HepG2 (cell line): ENCODE results near the gene ZNF343. TPM values are rescaled to one million over a fixed set of nuclear protein-coding genes. Genes with fewer than 3 reads are reported as not detected.

Experiments used
- ATAC-seq: fragments of 200-7000 bp; cut with Tn5 transposase; 3 replicates; pipeline ENCODE4 v1.9.1; 2020; ENCODE audit warnings: mild to moderate bottlenecking, moderate library complexity
- BruUV-seq: library from RNA; stranded (reverse); fragments of 400-500 nt; replicated peaks from 2 replicates; lab custom pipeline; 2021; lab: Mats Ljungman, UMichigan
- CTCF ChIA-PET: fragments of 300-600 bp; formaldehyde crosslinking; extraction: SDS; loops from one replicate; lab custom pipeline; 2021; ENCODE audit warnings: low total read pairs, inconsistent platforms, low intra/inter-chr PET ratio; lab: Yijun Ruan, JAX
- POLR2A ChIA-PET: fragments of 350-600 bp; sonication (Branson Sonifier 250); formaldehyde crosslinking; loops from one replicate; lab custom pipeline; 2020; ENCODE audit warnings: antibody characterized with exemption, inconsistent platforms; lab: Yijun Ruan, JAX
- DNase-seq: peaks from one replicate; pipeline ENCODE4 v3.0.0-alpha.2; 2015; ENCODE audit warnings: low spot score
- FAIRE-seq: peaks from 3 replicates; lab custom pipeline; 2011; peaks lifted over from hg19 to GRCh38; lab: Jason Lieb, UNC
- H2AFZ ChIP-seq: one replicate; pipeline ENCODE4 v1.6.1; 2011; ENCODE audit warnings: low read length, inconsistent platforms
- H3K27ac ChIP-seq: fragments of 300-600 bp; 3 replicates; pipeline ENCODE4 v1.8.0; 2011; ENCODE audit warnings: mixed run types, mild to moderate bottlenecking, mixed read lengths, low read length, inconsistent platforms; ENCODE audit not compliant: insufficient read depth; ENCODE audit errors: extremely low read length
- H3K27me3 ChIP-seq, 2 experiments: fragments of 200-600 bp in 1 of 2; 2 replicates in 1 of 2; 3 replicates in 1 of 2; pipeline versions ENCODE4 v1.6.0 to v1.8.0; 2011; ENCODE audit warnings: low read length in 2 of 2, mild to moderate bottlenecking in 2 of 2, moderate library complexity in 2 of 2, inconsistent platforms in 1 of 2; ENCODE audit not compliant: insufficient read depth in 2 of 2, control insufficient read depth in 1 of 2
- H3K36me3 ChIP-seq, 2 experiments: fragments of 200-600 bp in 1 of 2; replicated peaks in 1 of 2; 2 replicates in 1 of 2; 3 replicates in 1 of 2; pipeline versions ENCODE4 v1.5.1 to v1.8.0; 2011; ENCODE audit warnings: low read length in 2 of 2, inconsistent platforms in 1 of 2; ENCODE audit not compliant: insufficient read depth in 2 of 2, control insufficient read depth in 1 of 2
- H3K4me1 ChIP-seq: 2 replicates; pipeline ENCODE4 v1.5.1; 2012; ENCODE audit warnings: low read length, inconsistent platforms; ENCODE audit not compliant: insufficient read depth
- H3K4me2 ChIP-seq: 2 replicates; pipeline ENCODE4 v1.6.0; 2011; ENCODE audit warnings: low read depth, low read length, inconsistent platforms
- H3K4me3 ChIP-seq, 3 experiments: fragments of 200-600 bp in 1 of 3; sonication (generic), shearing (Covaris generic) in 1 of 3; replicated peaks in 1 of 3; 2 replicates each; pipeline ENCODE4 v1.5.1; 2011 to 2016; ENCODE audit warnings: low read length in 3 of 3, inconsistent platforms in 2 of 3, low read depth in 2 of 3, mild to moderate bottlenecking in 2 of 3, control low read depth in 1 of 3, mixed read lengths in 1 of 3; ENCODE audit not compliant: insufficient read depth in 1 of 3
- H3K79me2 ChIP-seq: one replicate; pipeline ENCODE4 v1.6.1; 2011; ENCODE audit warnings: low read length, inconsistent platforms; ENCODE audit not compliant: insufficient read depth
- H3K9ac ChIP-seq: 2 replicates; pipeline ENCODE4 v1.6.0; 2011; ENCODE audit warnings: mild to moderate bottlenecking, low read depth, low read length, inconsistent platforms; ENCODE audit not compliant: insufficient read depth
- H3K9me3 ChIP-seq: 2 replicates; pipeline ENCODE4 v1.5.1; 2012; ENCODE audit warnings: mild to moderate bottlenecking, low read length
- H4K20me1 ChIP-seq: 2 replicates; pipeline ENCODE4 v1.6.0; 2011; ENCODE audit warnings: inconsistent platforms, mild to moderate bottlenecking, low read length, moderate library complexity; ENCODE audit not compliant: insufficient read depth
- ATF3 ChIP-seq: sonication (generic); formaldehyde crosslinking; IDR thresholded peaks from 2 replicates; pipeline ENCODE4 v1.4.0; 2020; ENCODE audit warnings: missing genetic modification reagents
- BRD4 ChIP-seq: sonication (generic); formaldehyde crosslinking; IDR thresholded peaks from 2 replicates; pipeline ENCODE4 v1.4.0; 2020; ENCODE audit warnings: missing genetic modification reagents
- JUNB ChIP-seq: sonication (generic); formaldehyde crosslinking; IDR thresholded peaks from 2 replicates; pipeline ENCODE4 v1.8.0; 2022; ENCODE audit warnings: missing genetic modification reagents, mild to moderate bottlenecking, borderline replicate concordance
- KAT7 ChIP-seq: IDR thresholded peaks from 2 replicates; pipeline ENCODE4 v1.6.1; 2018; ENCODE audit warnings: borderline replicate concordance, missing compliant biosample characterization
- KDM4B ChIP-seq: sonication (generic); formaldehyde crosslinking; IDR thresholded peaks from 2 replicates; pipeline ENCODE4 v1.4.0; 2020; ENCODE audit warnings: missing genetic modification reagents
- KDM6A ChIP-seq: IDR thresholded peaks from 2 replicates; pipeline ENCODE4 v1.6.1; 2016; ENCODE audit warnings: low read depth
- KMT2A ChIP-seq: sonication (generic); formaldehyde crosslinking; IDR thresholded peaks from 2 replicates; pipeline ENCODE4 v1.4.0; 2020; ENCODE audit warnings: missing genetic modification reagents
- NPAS2 ChIP-seq: sonication (generic); formaldehyde crosslinking; IDR thresholded peaks from 2 replicates; pipeline ENCODE4 v1.8.0; 2022; ENCODE audit warnings: mild to moderate bottlenecking, missing genetic modification reagents, borderline replicate concordance
- SIN3B ChIP-seq: fragments of 150-350 bp; IDR thresholded peaks from 2 replicates; pipeline ENCODE4 v1.6.1; 2014; ENCODE audit warnings: low read length
- TCF7 ChIP-seq: sonication (generic); IDR thresholded peaks from 2 replicates; pipeline ENCODE4 v1.6.1; 2016; ENCODE audit warnings: antibody characterized with exemption, low read depth
- ZNF235 ChIP-seq: sonication (generic); formaldehyde crosslinking; IDR thresholded peaks from 2 replicates; pipeline ENCODE4 v1.8.1; 2023; ENCODE audit warnings: mild to moderate bottlenecking, missing genetic modification reagents, borderline replicate concordance
- ZNF263 ChIP-seq: sonication (generic); formaldehyde crosslinking; IDR thresholded peaks from 2 replicates; pipeline ENCODE4 v1.4.0; 2020; ENCODE audit warnings: missing genetic modification reagents
- ZNF329 ChIP-seq: sonication (generic); formaldehyde crosslinking; IDR thresholded peaks from 2 replicates; pipeline ENCODE4 v1.9.0; 2021; ENCODE audit warnings: low read depth, mild to moderate bottlenecking, missing genetic modification reagents
- ZNF670 ChIP-seq: sonication (generic); formaldehyde crosslinking; IDR thresholded peaks from 2 replicates; pipeline ENCODE4 v1.8.0; 2022; ENCODE audit warnings: mild to moderate bottlenecking, missing genetic modification reagents, borderline replicate concordance
- ZNF737 ChIP-seq: sonication (generic); formaldehyde crosslinking; IDR thresholded peaks from 2 replicates; pipeline ENCODE4 v1.5.0; 2020; ENCODE audit warnings: missing genetic modification reagents, mild to moderate bottlenecking, borderline replicate concordance
- ZNF776 ChIP-seq: sonication (generic); formaldehyde crosslinking; IDR thresholded peaks from 2 replicates; pipeline ENCODE4 v1.4.0; 2020; ENCODE audit warnings: mild to moderate bottlenecking, missing genetic modification reagents
- WGBS: methylation state at CpG from one replicate; pipeline ENCODE4 v1.1.6; 2017; ENCODE audit warnings: low lambda C conversion rate; 5-methylcytosine and 5-hydroxymethylcytosine counted together
- in situ Hi-C: cut with HindIII; loops from 2 replicates; pipeline ENCODE4 v1.10.0; 2017; ENCODE audit warnings: low pct_unique_long_range_greater_than_20kb; ENCODE audit not compliant: extremely low pct_ligation_motif_present
- intact Hi-C: fragments of 100-400 bp; cut with micrococcal nuclease; formaldehyde crosslinking; loops from one replicate; pipeline ENCODE4 v1.10.0; 2022; ENCODE audit not compliant: unreplicated experiment
- polyA plus RNA-seq, 8 experiments: library from polyadenylated mRNA; depleted of rRNA in 3 of 8; stranded (reverse) in 7 of 8; unstranded in 1 of 8; fragments of >200 nt; fragmentation: Illumina TruSeq in 4 of 8; extraction: Trizol in 4 of 8; gene quantifications; 2 replicates each; pipeline versions ENCODE4 v1.2.1 to v1.2.3, GENCODE V29; 2011 to 2016; ENCODE audit warnings: low read depth in 4 of 8, missing spikeins in 1 of 8, mixed read lengths in 1 of 8; ENCODE audit not compliant: insufficient read depth in 1 of 8
- total RNA-seq, 5 experiments: library from RNA; depleted of rRNA; stranded (reverse); fragments of >200 nt; fragmentation: Illumina TruSeq; extraction: Trizol; gene quantifications; 2 replicates each; pipeline ENCODE4 v1.2.3, GENCODE V29; 2016; ENCODE audit warnings: low read depth in 1 of 5
- TF ChIP-seq, protein P1 (sequence below): sonication (generic); formaldehyde crosslinking; IDR thresholded peaks from 2 replicates; pipeline ENCODE4 v1.5.1; 2020; ENCODE audit warnings: missing genetic modification reagents, mild to moderate bottlenecking, borderline replicate concordance
- TF ChIP-seq, protein P2 (sequence below): sonication (generic); formaldehyde crosslinking; IDR thresholded peaks from 2 replicates; pipeline ENCODE4 v1.4.0; 2020; ENCODE audit warnings: missing genetic modification reagents, borderline replicate concordance
- TF ChIP-seq, protein P3 (sequence below): sonication (generic); formaldehyde crosslinking; conservative IDR thresholded peaks from 2 replicates; pipeline ENCODE4 v1.4.0; 2020; ENCODE audit warnings: missing genetic modification reagents

The ZNF343 gene
- total and polyA plus RNA-seq, 2 of the 13 experiments (the other 11 are each of a cell fraction or from before 2014, with no cell fraction given): 16.4 to 22.1 TPM

- TF ChIP-seq KAT7 (CRISPR knock-in tag) (no peak), ZNF235 (no peak), SIN3B (no peak), JUNB (CRISPR knock-in tag) (no peak), KMT2A (CRISPR knock-in tag) (no peak), ZNF776 (CRISPR knock-in tag) (no peak), ATF3 (CRISPR knock-in tag) (no peak), TCF7 (no peak), ZNF329 (CRISPR knock-in tag) (no peak), BRD4 (CRISPR knock-in tag) (no peak), ZNF670 (no peak), NPAS2 (CRISPR knock-in tag) (no peak), ZNF737 (no peak), KDM4B (CRISPR knock-in tag) (no peak), KDM6A (no peak), ZNF263 (no peak)
- TF ChIP-seq, protein P1, sequence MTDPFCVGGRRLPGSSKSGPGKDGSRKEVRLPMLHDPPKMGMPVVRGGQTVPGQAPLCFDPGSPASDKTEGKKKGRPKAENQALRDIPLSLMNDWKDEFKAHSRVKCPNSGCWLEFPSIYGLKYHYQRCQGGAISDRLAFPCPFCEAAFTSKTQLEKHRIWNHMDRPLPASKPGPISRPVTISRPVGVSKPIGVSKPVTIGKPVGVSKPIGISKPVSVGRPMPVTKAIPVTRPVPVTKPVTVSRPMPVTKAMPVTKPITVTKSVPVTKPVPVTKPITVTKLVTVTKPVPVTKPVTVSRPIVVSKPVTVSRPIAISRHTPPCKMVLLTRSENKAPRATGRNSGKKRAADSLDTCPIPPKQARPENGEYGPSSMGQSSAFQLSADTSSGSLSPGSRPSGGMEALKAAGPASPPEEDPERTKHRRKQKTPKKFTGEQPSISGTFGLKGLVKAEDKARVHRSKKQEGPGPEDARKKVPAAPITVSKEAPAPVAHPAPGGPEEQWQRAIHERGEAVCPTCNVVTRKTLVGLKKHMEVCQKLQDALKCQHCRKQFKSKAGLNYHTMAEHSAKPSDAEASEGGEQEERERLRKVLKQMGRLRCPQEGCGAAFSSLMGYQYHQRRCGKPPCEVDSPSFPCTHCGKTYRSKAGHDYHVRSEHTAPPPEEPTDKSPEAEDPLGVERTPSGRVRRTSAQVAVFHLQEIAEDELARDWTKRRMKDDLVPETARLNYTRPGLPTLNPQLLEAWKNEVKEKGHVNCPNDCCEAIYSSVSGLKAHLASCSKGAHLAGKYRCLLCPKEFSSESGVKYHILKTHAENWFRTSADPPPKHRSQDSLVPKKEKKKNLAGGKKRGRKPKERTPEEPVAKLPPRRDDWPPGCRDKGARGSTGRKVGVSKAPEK (CRISPR knock-in tag): no peak
- TF ChIP-seq, protein P2, sequence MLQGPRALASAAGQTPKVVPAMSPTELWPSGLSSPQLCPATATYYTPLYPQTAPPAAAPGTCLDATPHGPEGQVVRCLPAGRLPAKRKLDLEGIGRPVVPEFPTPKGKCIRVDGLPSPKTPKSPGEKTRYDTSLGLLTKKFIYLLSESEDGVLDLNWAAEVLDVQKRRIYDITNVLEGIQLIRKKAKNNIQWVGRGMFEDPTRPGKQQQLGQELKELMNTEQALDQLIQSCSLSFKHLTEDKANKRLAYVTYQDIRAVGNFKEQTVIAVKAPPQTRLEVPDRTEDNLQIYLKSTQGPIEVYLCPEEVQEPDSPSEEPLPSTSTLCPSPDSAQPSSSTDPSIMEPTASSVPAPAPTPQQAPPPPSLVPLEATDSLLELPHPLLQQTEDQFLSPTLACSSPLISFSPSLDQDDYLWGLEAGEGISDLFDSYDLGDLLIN (CRISPR knock-in tag): no peak
- TF ChIP-seq, protein P3, sequence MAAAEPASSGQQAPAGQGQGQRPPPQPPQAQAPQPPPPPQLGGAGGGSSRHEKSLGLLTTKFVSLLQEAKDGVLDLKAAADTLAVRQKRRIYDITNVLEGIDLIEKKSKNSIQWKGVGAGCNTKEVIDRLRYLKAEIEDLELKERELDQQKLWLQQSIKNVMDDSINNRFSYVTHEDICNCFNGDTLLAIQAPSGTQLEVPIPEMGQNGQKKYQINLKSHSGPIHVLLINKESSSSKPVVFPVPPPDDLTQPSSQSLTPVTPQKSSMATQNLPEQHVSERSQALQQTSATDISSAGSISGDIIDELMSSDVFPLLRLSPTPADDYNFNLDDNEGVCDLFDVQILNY (CRISPR knock-in tag): no peak
- TF ChIP-seq, all 625 proteins: peak for 0
- Histone ChIP-seq H3K4me1 (peaks cover 45% of the 10 kb centered on the region), H3K9ac (no peak overlapping the region), H3K36me3 (0 out of 5 replicates have a peak, but pooled peaks cover 0 to under 1% of the 10 kb centered on the region in 2 experiments), H3K27ac (no peak overlapping the region), H3K9me3 (no peaks in the 10 kb centered on the region), H3K4me2 (no peak overlapping the region), H4K20me1 (peaks cover 15% of the 10 kb centered on the region), H3K4me3 (no peak overlapping the region), H3K79me2 (peaks cover 21% of the 10 kb centered on the region), H2AFZ (no peak overlapping the region), H3K27me3 (no peaks in the 10 kb centered on the region; a peak in 1 of 5 replicates)
- in situ Hi-C loops: no loop called here
- DNase-seq: no peak
- ATAC-seq: no peak
- ChIA-PET CTCF (no interaction called here), POLR2A (no interaction called here)
- intact Hi-C loops: no loop called here
- no TSS peak for BruUV-seq
- WGBS: 62% methylated on average over 4 of the region's 4 CpGs
- no peak for FAIRE-seq
These were observed 35.2 kb downstream of the ZNF343 start for GRCh38 chr20:2473516-2473915.
